IMR-90 (cell line): ENCODE measurements around the gene RGS3. TPM values are rescaled to one million over a fixed set of nuclear protein-coding genes. Genes with fewer than 3 reads are reported as not detected.
A peak's percentile ranks its signal among the peaks of the same experiment; 100 is the strongest.

ENCODE experiments used
- ATAC-seq: fragments of 200-7000 bp; cut with Tn5 transposase; 2 replicates; pipeline ENCODE4 v1.9.1; 2020; ENCODE audit warnings: low read depth, mild to moderate bottlenecking, moderate library complexity
- BruUV-seq: library from RNA; stranded (reverse); fragments of 400-500 nt; replicated peaks from 2 replicates; lab custom pipeline; 2021; lab: Mats Ljungman, UMichigan
- CTCF ChIA-PET: fragments of 300-600 bp; formaldehyde crosslinking; extraction: SDS; loops from one replicate; lab custom pipeline; 2021; ENCODE audit warnings: antibody characterized with exemption; lab: Yijun Ruan, JAX
- POLR2A ChIA-PET: fragments of 300-600 bp; sonication (Branson Sonifier 250); formaldehyde crosslinking; loops from one replicate; lab custom pipeline; 2022; ENCODE audit warnings: antibody characterized with exemption; ENCODE audit not compliant: unreplicated experiment; lab: Charles Lee
- DNase-seq: peaks from one replicate; pipeline ENCODE4 v3.0.0; 2013
- H2AFZ ChIP-seq: replicated peaks from 2 replicates; pipeline ENCODE3; 2013; ENCODE audit warnings: low read length, mild to moderate bottlenecking; ENCODE audit not compliant: poor library complexity
- H2AK5ac ChIP-seq: 2 replicates; pipeline ENCODE4 v1.6.1; 2013; ENCODE audit warnings: low read depth, low read length, inconsistent platforms
- H2AK9ac ChIP-seq: replicated peaks from 2 replicates; pipeline ENCODE3; 2013; ENCODE audit warnings: mild to moderate bottlenecking, low read depth, low read length, moderate library complexity; ENCODE audit not compliant: poor library complexity
- H2BK120ac ChIP-seq: 2 replicates; pipeline ENCODE4 v1.6.1; 2013; ENCODE audit warnings: low read depth, low read length, inconsistent platforms
- H2BK15ac ChIP-seq: 3 replicates; pipeline ENCODE4 v1.6.1; 2013; ENCODE audit warnings: low read depth, low read length, inconsistent platforms
- H2BK20ac ChIP-seq: 2 replicates; pipeline ENCODE4 v1.6.1; 2013; ENCODE audit warnings: low read depth, mild to moderate bottlenecking, inconsistent platforms, low read length, moderate library complexity
- H2BK5ac ChIP-seq: 2 replicates; pipeline ENCODE4 v1.6.1; 2013; ENCODE audit warnings: mild to moderate bottlenecking, low read depth, low read length, inconsistent platforms; ENCODE audit not compliant: poor library complexity, severe bottlenecking
- H3K14ac ChIP-seq: replicated peaks from 2 replicates; pipeline ENCODE4 v1.6.1; 2013; ENCODE audit warnings: low read depth, low read length, inconsistent platforms
- H3K18ac ChIP-seq: 2 replicates; pipeline ENCODE4 v1.6.1; 2013; ENCODE audit warnings: low read depth, low read length, control low read depth
- H3K23ac ChIP-seq: 2 replicates; pipeline ENCODE4 v1.6.1; 2013; ENCODE audit warnings: low read depth, low read length, inconsistent platforms
- H3K27ac ChIP-seq: 2 replicates; pipeline ENCODE4 v1.5.1; 2013; ENCODE audit warnings: mild to moderate bottlenecking, control low read depth, low read length; ENCODE audit not compliant: insufficient read depth
- H3K27me3 ChIP-seq: 2 replicates; pipeline ENCODE4 v1.6.1; 2013; ENCODE audit warnings: low read length; ENCODE audit not compliant: control insufficient read depth, insufficient read depth
- H3K36me3 ChIP-seq: 2 replicates; pipeline ENCODE4 v1.6.1; 2013; ENCODE audit warnings: low read length, mixed read lengths; ENCODE audit not compliant: control insufficient read depth, insufficient read depth
- H3K4ac ChIP-seq: 2 replicates; pipeline ENCODE4 v1.6.1; 2013; ENCODE audit warnings: low read depth, low read length, inconsistent platforms
- H3K4me1 ChIP-seq: 2 replicates; pipeline ENCODE4 v1.6.1; 2013; ENCODE audit warnings: low read length, mixed read lengths; ENCODE audit not compliant: control insufficient read depth, insufficient read depth
- H3K4me2 ChIP-seq: 2 replicates; pipeline ENCODE4 v1.6.1; 2013; ENCODE audit warnings: low read depth, mild to moderate bottlenecking, control low read depth, low read length, moderate library complexity
- H3K4me3 ChIP-seq: 2 replicates; pipeline ENCODE4 v1.5.1; 2013; ENCODE audit warnings: low read depth, mild to moderate bottlenecking, control low read depth, low read length, moderate library complexity; ENCODE audit not compliant: insufficient read depth
- H3K56ac ChIP-seq: 2 replicates; pipeline ENCODE4 v1.6.1; 2013; ENCODE audit warnings: low read length, inconsistent platforms; ENCODE audit not compliant: insufficient read depth; ENCODE audit errors: extremely low read depth
- H3K79me1 ChIP-seq, 2 experiments: 2 replicates each; pipeline ENCODE4 v1.6.1; 2013; ENCODE audit warnings: low read length in 2 of 2, inconsistent platforms in 1 of 2, low read depth in 1 of 2
- H3K9ac ChIP-seq: 2 replicates; pipeline ENCODE4 v1.6.1; 2013; ENCODE audit warnings: low read depth, low read length, control low read depth
- H3K9me1 ChIP-seq: 2 replicates; pipeline ENCODE4 v1.6.1; 2013; ENCODE audit warnings: low read length, inconsistent platforms; ENCODE audit not compliant: insufficient read depth
- H3K9me3 ChIP-seq: 2 replicates; pipeline ENCODE4 v1.6.1; 2013; ENCODE audit warnings: low read length; ENCODE audit not compliant: control insufficient read depth, insufficient read depth
- H4K20me1 ChIP-seq: 2 replicates; pipeline ENCODE4 v1.6.1; 2013; ENCODE audit warnings: low read length, inconsistent platforms; ENCODE audit not compliant: insufficient read depth
- H4K5ac ChIP-seq: 2 replicates; pipeline ENCODE4 v1.6.1; 2013; ENCODE audit warnings: mild to moderate bottlenecking, low read depth, low read length, control low read depth
- H4K8ac ChIP-seq, 2 experiments: 2 replicates each; pipeline ENCODE4 v1.6.1; 2013; ENCODE audit warnings: low read depth in 2 of 2, low read length in 2 of 2, control low read depth in 1 of 2, inconsistent platforms in 1 of 2
- H4K91ac ChIP-seq: 2 replicates; pipeline ENCODE4 v1.6.1; 2013; ENCODE audit warnings: low read depth, low read length, inconsistent platforms; ENCODE audit not compliant: insufficient read depth
- BHLHE40 ChIP-seq: fragments of 150-350 bp; IDR thresholded peaks from 2 replicates; pipeline ENCODE4 v1.6.1; 2016; ENCODE audit warnings: mild to moderate bottlenecking, low read depth, low read length
- CEBPB ChIP-seq: IDR thresholded peaks from 2 replicates; pipeline ENCODE4 v1.6.1; 2012; ENCODE audit warnings: low read depth, low read length, improper control_type of control experiment
- CHD1 ChIP-seq: IDR thresholded peaks from 2 replicates; pipeline ENCODE4 v1.6.1; 2012; ENCODE audit warnings: low read depth, low read length, improper control_type of control experiment
- CTCF ChIP-seq: conservative IDR thresholded peaks from 2 replicates; pipeline ENCODE4 v1.5.1; 2012; ENCODE audit warnings: mild to moderate bottlenecking, low read depth, low read length, improper control_type of control experiment
- FOS ChIP-seq: fragments of 150-350 bp; IDR thresholded peaks from 2 replicates; pipeline ENCODE4 v1.6.1; 2016; ENCODE audit warnings: low read depth, low read length
- MAFK ChIP-seq: IDR thresholded peaks from 2 replicates; pipeline ENCODE4 v1.6.1; 2012; ENCODE audit warnings: low read depth, low read length, improper control_type of control experiment
- MAZ ChIP-seq: IDR thresholded peaks from 2 replicates; pipeline ENCODE4 v1.6.1; 2012; ENCODE audit warnings: low read depth, mild to moderate bottlenecking, low read length, improper control_type of control experiment, moderate library complexity, borderline replicate concordance
- NFE2L2 ChIP-seq: fragments of 150-350 bp; IDR thresholded peaks from 2 replicates; pipeline ENCODE4 v1.6.1; 2016; ENCODE audit warnings: low read depth, mild to moderate bottlenecking, low read length
- POLR2A ChIP-seq: IDR thresholded peaks from 2 replicates; pipeline ENCODE4 v1.6.1; 2012; ENCODE audit warnings: mild to moderate bottlenecking, low read depth, low read length
- RCOR1 ChIP-seq: IDR thresholded peaks from 2 replicates; pipeline ENCODE4 v1.6.1; 2012; ENCODE audit warnings: mild to moderate bottlenecking, low read length, improper control_type of control experiment; ENCODE audit not compliant: insufficient replicate concordance
- SMC3 ChIP-seq: fragments of 150-350 bp; IDR thresholded peaks from 2 replicates; pipeline ENCODE4 v1.6.1; 2016; ENCODE audit warnings: low read depth, mild to moderate bottlenecking, antibody characterized with exemption, low read length, moderate library complexity
- whole genome bisulfite sequencing, 2 experiments: methylation state at CpG; one replicate each; pipeline versions ENCODE4 v1.1.5 to v1.1.7; 2013; ENCODE audit warnings: missing lambda C conversion rate in 2 of 2; ENCODE audit not compliant: insufficient read length in 1 of 2; ENCODE audit errors: extremely low coverage in 2 of 2; 5-methylcytosine and 5-hydroxymethylcytosine counted together
- dilution Hi-C: fragments of 300-500 bp; cut with HindIII; formaldehyde crosslinking; loops from one replicate; pipeline ENCODE4 v1.14.3; 2018; ENCODE audit warnings: low sequenced_read_pairs; ENCODE audit not compliant: unreplicated experiment
- in situ Hi-C: fragments of 300-500 bp; cut with MboI; formaldehyde crosslinking; loops from 3 replicates; pipeline ENCODE4 v1.14.3; 2019; ENCODE audit warnings: low sequenced_read_pairs, inconsistent platforms, mixed read lengths
- intact Hi-C: fragments of 100-400 bp; cut with micrococcal nuclease; formaldehyde crosslinking; loops from 2 replicates; pipeline ENCODE4 v1.10.0; 2022
- polyA plus RNA-seq, 3 experiments: library from polyadenylated mRNA; depleted of rRNA; stranded (reverse); fragments of >200 nt; gene quantifications; 2 replicates each; pipeline ENCODE4 v1.2.3, GENCODE V29; 2012; ENCODE audit warnings: low replicate concordance in 1 of 3
- total RNA-seq: library from RNA; depleted of rRNA; stranded (reverse); fragments of >200 nt; gene quantifications from 2 replicates; pipeline ENCODE4 v1.2.3, GENCODE V29; 2012
- TF ChIP-seq, protein P1 (sequence below): fragments of 150-350 bp; IDR thresholded peaks from 2 replicates; pipeline ENCODE4 v1.6.1; 2016; ENCODE audit warnings: low read depth, mild to moderate bottlenecking, low read length, moderate library complexity, borderline replicate concordance

The RGS3 gene
- total and polyA plus RNA-seq, 2 of the 4 experiments (the other 2 are of a cell fraction), result 51.8 to 65.6 TPM

DNA sequence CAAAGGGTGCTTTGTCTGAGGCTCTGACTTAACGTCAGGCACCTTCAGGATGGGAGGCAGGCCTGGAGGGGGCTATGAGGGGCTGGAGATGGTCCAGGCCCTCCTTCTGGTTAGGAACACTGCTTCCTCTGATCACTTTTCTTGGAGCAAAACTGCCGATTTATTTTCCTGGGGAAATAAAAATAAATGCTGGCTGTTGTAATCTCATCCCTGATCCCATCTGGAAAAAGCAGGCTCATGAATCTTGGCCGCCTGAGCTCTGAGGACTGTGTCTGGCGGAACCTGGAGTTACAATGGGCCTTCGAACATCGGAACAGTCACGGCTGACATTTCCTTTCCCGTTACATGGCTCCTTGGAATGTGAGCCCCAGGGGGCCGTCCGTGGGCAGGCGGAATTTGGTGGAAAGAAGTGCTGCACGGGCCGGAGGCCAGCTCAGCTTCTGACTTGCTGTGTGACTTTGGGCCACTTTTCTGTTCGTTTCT, 157.8 kb downstream of the RGS3 start:
- intact Hi-C loops (loop anchor here (2.0 kb wide), 3 partner anchors 19 to 33 kb away; no protein-coding TSS in a partner anchor), in situ Hi-C loops (no loop called here), dilution Hi-C loops (no loop called here)
- Histone ChIP-seq H2BK120ac (peak overlapping the region; percentile 99), H3K4me2 (peak overlapping the region; percentile 41), H3K4ac (peak overlapping the region; percentile 99), H4K20me1 (no peaks in the 10 kb centered on the region), H3K56ac (peak overlapping the region; percentile 98), H3K79me1 (peaks cover 5 to 8% of the 10 kb centered on the region in 2 experiments; a peak in 3 of 4 replicates), H3K27me3 (no peaks in the 10 kb centered on the region), H3K4me3 (no peak overlapping the region), H2AFZ (peak overlapping the region; percentile 82), H2AK9ac (peak overlapping the region; percentile 97), H2BK15ac (peak overlapping the region; percentile 96), H2BK20ac (peak overlapping the region; percentile 100), H4K91ac (peak overlapping the region; percentile 100), H3K4me1 (peaks cover 31% of the 10 kb centered on the region), H3K9me1 (peaks cover 30% of the 10 kb centered on the region), H3K27ac (peak overlapping the region; percentile 96), H3K18ac (peak overlapping the region; percentile 95), H3K23ac (peak overlapping the region; percentile 99), H4K5ac (peak overlapping the region; percentile 97), H4K8ac (peak overlapping the region; percentile 98), H2AK5ac (peak overlapping the region; percentile 99), H2BK5ac (peak overlapping the region; percentile 98), H3K36me3 (no peaks in the 10 kb centered on the region), H3K9me3 (no peaks in the 10 kb centered on the region), H3K9ac (peak overlapping the region; percentile 50), H3K14ac (peak overlapping the region; percentile 99)
- CTCF ChIA-PET, result interaction anchor here (0.7 to 1.6 kb wide), 3 partner anchors 19 to 304 kb away, joined by 3 to 4 read pairs (median 3); no protein-coding TSS in a partner anchor
- TF ChIP-seq SMC3 (peak; percentile 7; the same call in 1 of the 2 replicates), BHLHE40 (peak; percentile 98), CEBPB (0 out of 2 replicates have a peak, but pooled peaks have one; percentile 7), NFE2L2 (no peak), CHD1 (no peak), RCOR1 (peak; percentile 95), MAFK (no peak), FOS (peak; percentile 44), POLR2A (peak; percentile 90), CTCF (no peak), MAZ (peak; percentile 57; the same call in 1 of the 2 replicates)
- TF ChIP-seq, protein P1, sequence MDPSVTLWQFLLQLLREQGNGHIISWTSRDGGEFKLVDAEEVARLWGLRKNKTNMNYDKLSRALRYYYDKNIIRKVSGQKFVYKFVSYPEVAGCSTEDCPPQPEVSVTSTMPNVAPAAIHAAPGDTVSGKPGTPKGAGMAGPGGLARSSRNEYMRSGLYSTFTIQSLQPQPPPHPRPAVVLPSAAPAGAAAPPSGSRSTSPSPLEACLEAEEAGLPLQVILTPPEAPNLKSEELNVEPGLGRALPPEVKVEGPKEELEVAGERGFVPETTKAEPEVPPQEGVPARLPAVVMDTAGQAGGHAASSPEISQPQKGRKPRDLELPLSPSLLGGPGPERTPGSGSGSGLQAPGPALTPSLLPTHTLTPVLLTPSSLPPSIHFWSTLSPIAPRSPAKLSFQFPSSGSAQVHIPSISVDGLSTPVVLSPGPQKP, result no peak
- DNase-seq, result peak; percentile 93
- peak; percentile 71 for ATAC-seq
- POLR2A ChIA-PET, result no interaction called here
- no TSS peak for BruUV-seq
- WGBS, 2 experiments, result 0% methylated on average over 2 of the region's 14 CpGs; no CpG with 5 or more reads in 1 of the 2 experiments
